ENCODE data around the gene PRAF2.

The PRAF2 gene

GRCh38 chrX:49073601-49074575, at the start of gene PRAF2:
PRAF2 (minus strand) TSS chrX:49074002; CDS start chrX:49073987, 15 bp downstream.
- H3K4me1 ChIP-seq (ENCODE audit: control insufficient read depth, insufficient read depth, low read length) = peaks cover 23% of the 10 kb centered on the region
- H3K4me3 ChIP-seq (ENCODE audit: low read length) = peak within 1 kb of the TSS; percentile 60
- no peaks in the 10 kb centered on the region for H3K27me3 ChIP-seq (ENCODE audit: control insufficient read depth, insufficient read depth, low read length)
- H3K36me3 ChIP-seq (ENCODE audit: control insufficient read depth, insufficient read depth, low read length) = no peaks in the 10 kb centered on the region
- peak within 1 kb of the TSS; percentile 34 for H3K9ac ChIP-seq (ENCODE audit: low read length)
- no peaks in the 10 kb centered on the region for H3K9me3 ChIP-seq (ENCODE audit: control insufficient read depth, low read length)

GRCh38 chrX:49122499-49122898, 48.7 kb upstream of the PRAF2 start:
- Histone ChIP-seq H3K9ac (ENCODE audit: low read length) (peak overlapping the region; percentile 88), H3K9me3 (ENCODE audit: control insufficient read depth, low read length) (no peaks in the 10 kb centered on the region), H3K4me3 (ENCODE audit: low read length) (no peak overlapping the region), H3K36me3 (ENCODE audit: control insufficient read depth, insufficient read depth, low read length) (no peaks in the 10 kb centered on the region), H3K27me3 (ENCODE audit: control insufficient read depth, insufficient read depth, low read length) (no peaks in the 10 kb centered on the region), H3K4me1 (ENCODE audit: control insufficient read depth, insufficient read depth, low read length) (peaks cover 3% of the 10 kb centered on the region)

GRCh38 chrX:49120091-49120490, 46.3 kb upstream of the PRAF2 start:
- Histone ChIP-seq H3K36me3 (ENCODE audit: control insufficient read depth, insufficient read depth, low read length) (no peaks in the 10 kb centered on the region), H3K9ac (ENCODE audit: low read length) (no peak overlapping the region), H3K4me3 (ENCODE audit: low read length) (no peak overlapping the region), H3K27me3 (ENCODE audit: control insufficient read depth, insufficient read depth, low read length) (no peaks in the 10 kb centered on the region), H3K9me3 (ENCODE audit: control insufficient read depth, low read length) (no peaks in the 10 kb centered on the region), H3K4me1 (ENCODE audit: control insufficient read depth, insufficient read depth, low read length) (peaks cover 3% of the 10 kb centered on the region)

- H3K4me1 ChIP-seq (ENCODE audit: control insufficient read depth, insufficient read depth, low read length) = peaks cover 3% of the 10 kb centered on the region
- no peak overlapping the region for H3K9ac ChIP-seq (ENCODE audit: low read length)
- H3K27me3 ChIP-seq (ENCODE audit: control insufficient read depth, insufficient read depth, low read length) = no peaks in the 10 kb centered on the region
- H3K4me3 ChIP-seq (ENCODE audit: low read length) = no peak overlapping the region
- no peaks in the 10 kb centered on the region for H3K36me3 ChIP-seq (ENCODE audit: control insufficient read depth, insufficient read depth, low read length)
- no peaks in the 10 kb centered on the region for H3K9me3 ChIP-seq (ENCODE audit: control insufficient read depth, low read length)
Measured at GRCh38 chrX:49117581-49117980, 43.8 kb upstream of the PRAF2 start.

- Histone ChIP-seq H3K4me3 (ENCODE audit: low read length) (no peak overlapping the region), H3K36me3 (ENCODE audit: control insufficient read depth, insufficient read depth, low read length) (no peaks in the 10 kb centered on the region), H3K9me3 (ENCODE audit: control insufficient read depth, low read length) (no peaks in the 10 kb centered on the region), H3K4me1 (ENCODE audit: control insufficient read depth, insufficient read depth, low read length) (peaks cover 3% of the 10 kb centered on the region), H3K27me3 (ENCODE audit: control insufficient read depth, insufficient read depth, low read length) (no peaks in the 10 kb centered on the region), H3K9ac (ENCODE audit: low read length) (no peak overlapping the region)
Measured at GRCh38 chrX:49116716-49117115, 42.9 kb upstream of the PRAF2 start.

GRCh38 chrX:49116076-49116475, 42.3 kb upstream of the PRAF2 start:
- H3K4me1 ChIP-seq (ENCODE audit: control insufficient read depth, insufficient read depth, low read length) = no peaks in the 10 kb centered on the region
- no peaks in the 10 kb centered on the region for H3K9me3 ChIP-seq (ENCODE audit: control insufficient read depth, low read length)
- H3K27me3 ChIP-seq (ENCODE audit: control insufficient read depth, insufficient read depth, low read length) = no peaks in the 10 kb centered on the region
- no peaks in the 10 kb centered on the region for H3K36me3 ChIP-seq (ENCODE audit: control insufficient read depth, insufficient read depth, low read length)
- H3K9ac ChIP-seq (ENCODE audit: low read length) = no peak overlapping the region
- no peak overlapping the region for H3K4me3 ChIP-seq (ENCODE audit: low read length)

- no peaks in the 10 kb centered on the region for H3K9me3 ChIP-seq (ENCODE audit: control insufficient read depth, low read length)
- no peaks in the 10 kb centered on the region for H3K36me3 ChIP-seq (ENCODE audit: control insufficient read depth, insufficient read depth, low read length)
- H3K4me3 ChIP-seq (ENCODE audit: low read length) = no peak overlapping the region
- H3K9ac ChIP-seq (ENCODE audit: low read length) = no peak overlapping the region
- H3K4me1 ChIP-seq (ENCODE audit: control insufficient read depth, insufficient read depth, low read length) = no peaks in the 10 kb centered on the region
- no peaks in the 10 kb centered on the region for H3K27me3 ChIP-seq (ENCODE audit: control insufficient read depth, insufficient read depth, low read length)
Measured at GRCh38 chrX:49111791-49112190, 38.0 kb upstream of the PRAF2 start.

- Histone ChIP-seq H3K36me3 (ENCODE audit: control insufficient read depth, insufficient read depth, low read length) (no peaks in the 10 kb centered on the region), H3K27me3 (ENCODE audit: control insufficient read depth, insufficient read depth, low read length) (no peaks in the 10 kb centered on the region), H3K4me1 (ENCODE audit: control insufficient read depth, insufficient read depth, low read length) (no peaks in the 10 kb centered on the region), H3K4me3 (ENCODE audit: low read length) (no peak overlapping the region), H3K9me3 (ENCODE audit: control insufficient read depth, low read length) (no peaks in the 10 kb centered on the region), H3K9ac (ENCODE audit: low read length) (no peak overlapping the region)
Measured at GRCh38 chrX:49110417-49110816, 36.6 kb upstream of the PRAF2 start.

GRCh38 chrX:49108641-49109040, 34.8 kb upstream of the PRAF2 start:
- H3K4me1 ChIP-seq (ENCODE audit: control insufficient read depth, insufficient read depth, low read length) = no peaks in the 10 kb centered on the region
- H3K36me3 ChIP-seq (ENCODE audit: control insufficient read depth, insufficient read depth, low read length) = no peaks in the 10 kb centered on the region
- no peak overlapping the region for H3K9ac ChIP-seq (ENCODE audit: low read length)
- H3K9me3 ChIP-seq (ENCODE audit: control insufficient read depth, low read length) = no peaks in the 10 kb centered on the region
- H3K27me3 ChIP-seq (ENCODE audit: control insufficient read depth, insufficient read depth, low read length) = no peaks in the 10 kb centered on the region
- no peak overlapping the region for H3K4me3 ChIP-seq (ENCODE audit: low read length)

GRCh38 chrX:49106930-49107329, 33.1 kb upstream of the PRAF2 start:
- no peaks in the 10 kb centered on the region for H3K9me3 ChIP-seq (ENCODE audit: control insufficient read depth, low read length)
- H3K4me1 ChIP-seq (ENCODE audit: control insufficient read depth, insufficient read depth, low read length) = no peaks in the 10 kb centered on the region
- H3K36me3 ChIP-seq (ENCODE audit: control insufficient read depth, insufficient read depth, low read length) = no peaks in the 10 kb centered on the region
- H3K9ac ChIP-seq (ENCODE audit: low read length) = no peak overlapping the region
- no peaks in the 10 kb centered on the region for H3K27me3 ChIP-seq (ENCODE audit: control insufficient read depth, insufficient read depth, low read length)
- H3K4me3 ChIP-seq (ENCODE audit: low read length) = no peak overlapping the region

GRCh38 chrX:49106296-49106695, 32.5 kb upstream of the PRAF2 start:
- Histone ChIP-seq H3K4me3 (ENCODE audit: low read length) (no peak overlapping the region), H3K4me1 (ENCODE audit: control insufficient read depth, insufficient read depth, low read length) (no peaks in the 10 kb centered on the region), H3K36me3 (ENCODE audit: control insufficient read depth, insufficient read depth, low read length) (no peaks in the 10 kb centered on the region), H3K9me3 (ENCODE audit: control insufficient read depth, low read length) (no peaks in the 10 kb centered on the region), H3K27me3 (ENCODE audit: control insufficient read depth, insufficient read depth, low read length) (no peaks in the 10 kb centered on the region), H3K9ac (ENCODE audit: low read length) (no peak overlapping the region)

- Histone ChIP-seq H3K9me3 (ENCODE audit: control insufficient read depth, low read length) (no peaks in the 10 kb centered on the region), H3K36me3 (ENCODE audit: control insufficient read depth, insufficient read depth, low read length) (no peaks in the 10 kb centered on the region), H3K4me1 (ENCODE audit: control insufficient read depth, insufficient read depth, low read length) (no peaks in the 10 kb centered on the region), H3K4me3 (ENCODE audit: low read length) (no peak overlapping the region), H3K9ac (ENCODE audit: low read length) (no peak overlapping the region), H3K27me3 (ENCODE audit: control insufficient read depth, insufficient read depth, low read length) (no peaks in the 10 kb centered on the region)
Measured at GRCh38 chrX:49103637-49104036, 29.8 kb upstream of the PRAF2 start.
